ACC112 (cell line): ENCODE measurements around the gene CYBC1.
"Not testable (repeated sequence)": the region's sequence is repeated elsewhere in the genome, so short reads cannot be mapped to it uniquely, and the experiment has no call there.

ENCODE experiments used
- H2AFZ ChIP-seq: fragments of 200-600 bp; sonication (generic); one replicate; pipeline ENCODE4 v1.6.0; 2017; ENCODE audit warnings: antibody characterized with exemption, low read length; ENCODE audit not compliant: unreplicated experiment
- H3K27ac ChIP-seq: fragments of 200-600 bp; sonication (generic); 2 replicates; pipeline ENCODE4 v1.5.1; 2014; ENCODE audit warnings: low read depth, mild to moderate bottlenecking, antibody characterized with exemption, low read length, moderate library complexity
- H3K27me3 ChIP-seq: fragments of 200-600 bp; sonication (generic); 2 replicates; pipeline ENCODE4 v1.6.1; 2014; ENCODE audit warnings: mild to moderate bottlenecking, antibody characterized with exemption, low read length, moderate library complexity, mixed read lengths; ENCODE audit not compliant: insufficient read depth
- H3K36me3 ChIP-seq: fragments of 200-600 bp; sonication (generic); 2 replicates; pipeline ENCODE4 v1.6.1; 2016; ENCODE audit warnings: mild to moderate bottlenecking, antibody characterized with exemption, low read length, moderate library complexity, mixed read lengths; ENCODE audit not compliant: insufficient read depth
- H3K4me1 ChIP-seq: fragments of 200-600 bp; sonication (generic); one replicate; pipeline ENCODE4 v1.6.1; 2016; ENCODE audit warnings: low read length, mixed read lengths; ENCODE audit not compliant: insufficient read depth, unreplicated experiment, control insufficient read depth
- H3K4me3 ChIP-seq: fragments of 200-600 bp; sonication (generic); 2 replicates; pipeline ENCODE4 v1.5.1; 2014; ENCODE audit warnings: mild to moderate bottlenecking, low read depth, low read length
- H3K79me2 ChIP-seq: fragments of 200-600 bp; sonication (generic); one replicate; pipeline ENCODE4 v1.6.0; 2016; ENCODE audit warnings: low read length; ENCODE audit not compliant: control insufficient read depth, unreplicated experiment, insufficient read depth

The CYBC1 gene

GRCh38 chr17:82475458-82475857 lies 24.9 kb upstream of the CYBC1 start:
- no peak overlapping the region for H3K4me3 ChIP-seq
- no peak overlapping the region for H3K27ac ChIP-seq
- peaks cover 4% of the 10 kb centered on the region; the same call in 1 of the 2 replicates for H3K36me3 ChIP-seq
- H2AFZ ChIP-seq = no peak overlapping the region
- no peaks in the 10 kb centered on the region for H3K27me3 ChIP-seq
- no peaks in the 10 kb centered on the region for H3K4me1 ChIP-seq
- H3K79me2 ChIP-seq = no peaks in the 10 kb centered on the region

GRCh38 chr17:82474223-82475010 lies 23.9 kb upstream of the CYBC1 start:
- H2AFZ ChIP-seq = no peak overlapping the region
- H3K4me1 ChIP-seq = no peaks in the 10 kb centered on the region
- peaks cover 9% of the 10 kb centered on the region; the same call in 1 of the 2 replicates for H3K36me3 ChIP-seq
- H3K4me3 ChIP-seq = no peak overlapping the region
- H3K79me2 ChIP-seq = no peaks in the 10 kb centered on the region
- H3K27ac ChIP-seq = no peak overlapping the region
- no peaks in the 10 kb centered on the region for H3K27me3 ChIP-seq

- H3K27me3 ChIP-seq = no peaks in the 10 kb centered on the region
- H3K4me3 ChIP-seq = no peak overlapping the region
- no peaks in the 10 kb centered on the region for H3K79me2 ChIP-seq
- H3K27ac ChIP-seq = no peak overlapping the region
- peaks cover 15% of the 10 kb centered on the region; the same call in 1 of the 2 replicates for H3K36me3 ChIP-seq
- H2AFZ ChIP-seq = no peak overlapping the region
- H3K4me1 ChIP-seq = no peaks in the 10 kb centered on the region
These were observed 19.5 kb upstream of the CYBC1 start for GRCh38 chr17:82470065-82470464.

- Histone ChIP-seq H3K27ac (no peak overlapping the region), H3K4me3 (no peak overlapping the region), H3K4me1 (no peaks in the 10 kb centered on the region), H3K36me3 (peaks cover 15% of the 10 kb centered on the region; the same call in 1 of the 2 replicates), H3K79me2 (no peaks in the 10 kb centered on the region), H2AFZ (no peak overlapping the region), H3K27me3 (no peaks in the 10 kb centered on the region)
These were observed 18.1 kb upstream of the CYBC1 start for GRCh38 chr17:82468692-82469091.

GRCh38 chr17:82465023-82465603 lies 14.6 kb upstream of the CYBC1 start:
- no peak overlapping the region for H3K4me3 ChIP-seq
- no peaks in the 10 kb centered on the region for H3K79me2 ChIP-seq
- H3K27ac ChIP-seq = no peak overlapping the region
- H2AFZ ChIP-seq = no peak overlapping the region
- H3K27me3 ChIP-seq = no peaks in the 10 kb centered on the region
- no peaks in the 10 kb centered on the region for H3K4me1 ChIP-seq
- peaks cover 10% of the 10 kb centered on the region; the same call in 1 of the 2 replicates for H3K36me3 ChIP-seq

GRCh38 chr17:82464567-82464929 lies 14.0 kb upstream of the CYBC1 start:
- Histone ChIP-seq H3K27me3 (no peaks in the 10 kb centered on the region), H3K36me3 (peaks cover 7% of the 10 kb centered on the region; the same call in 1 of the 2 replicates), H3K27ac (no peak overlapping the region), H2AFZ (no peak overlapping the region), H3K4me3 (no peak overlapping the region), H3K4me1 (no peaks in the 10 kb centered on the region), H3K79me2 (no peaks in the 10 kb centered on the region)

- Histone ChIP-seq H2AFZ (no peak overlapping the region), H3K27ac (no peak overlapping the region), H3K4me1 (no peaks in the 10 kb centered on the region), H3K4me3 (no peak overlapping the region), H3K27me3 (no peaks in the 10 kb centered on the region), H3K36me3 (peaks cover 5% of the 10 kb centered on the region; the same call in 1 of the 2 replicates), H3K79me2 (no peaks in the 10 kb centered on the region)
These were observed 13.5 kb upstream of the CYBC1 start for GRCh38 chr17:82463925-82464566.

- no peaks in the 10 kb centered on the region for H3K79me2 ChIP-seq
These were observed 12.8 kb upstream of the CYBC1 start for GRCh38 chr17:82463391-82463790.

GRCh38 chr17:82461827-82462524 lies 11.4 kb upstream of the CYBC1 start:
- H3K36me3 ChIP-seq = no peaks in the 10 kb centered on the region
- H3K79me2 ChIP-seq = no peaks in the 10 kb centered on the region
- H3K27me3 ChIP-seq = no peaks in the 10 kb centered on the region
- H3K27ac ChIP-seq = no peak overlapping the region
- no peak overlapping the region for H2AFZ ChIP-seq
- no peak overlapping the region for H3K4me3 ChIP-seq
- H3K4me1 ChIP-seq = peaks cover 9% of the 10 kb centered on the region

More at GRCh38 chr17:82463391-82463790, 12.8 kb upstream of the CYBC1 start:
- Histone ChIP-seq H3K4me1 (no peaks in the 10 kb centered on the region), H3K36me3 (0 out of 2 replicates have a peak, but pooled peaks cover under 1% of the 10 kb centered on the region), H3K27me3 (no peaks in the 10 kb centered on the region), H3K27ac (no peak overlapping the region), H3K4me3 (no peak overlapping the region), H2AFZ (no peak overlapping the region)

GRCh38 chr17:82459936-82460335 lies 9.4 kb upstream of the CYBC1 start:
- H3K36me3 ChIP-seq, H3K79me2 ChIP-seq: not testable (repeated sequence)
- H3K4me3 ChIP-seq = peak overlapping the region; percentile 95; the same call in 1 of the 2 replicates

More at GRCh38 chr17:82459936-82460335, 9.4 kb upstream of the CYBC1 start:
- not testable (repeated sequence) for H2AFZ ChIP-seq, H3K4me1 ChIP-seq, H3K27ac ChIP-seq, H3K27me3 ChIP-seq
